Omental fat pad (tissue), 4 donors: ENCODE results near the gene ARAP2. TPM values are rescaled to one million over a fixed set of nuclear protein-coding genes. Genes with fewer than 3 reads are reported as not detected.

Experiments used
- ATAC-seq: fragments of 150-250 bp; one replicate; pipeline ENCODE4 v1.9.1; 2016; ENCODE audit warnings: mild to moderate bottlenecking, moderate library complexity; ENCODE audit not compliant: low FRiP score
- DNase-seq: peaks from one replicate; pipeline ENCODE4 v3.0.0-alpha.2; 2019; ENCODE audit warnings: low spot score
- CTCF ChIP-seq, 3 donors: fragments of 450-650 bp; IDR thresholded peaks; one replicate each; pipeline ENCODE4 v1.5.1; 2016 to 2017; ENCODE audit warnings: antibody characterized with exemption in 3 of 3, mild to moderate bottlenecking in 3 of 3, moderate library complexity in 2 of 3
- total RNA-seq, 4 donors: library from RNA; depleted of rRNA; stranded (reverse); fragments of >200 nt; gene quantifications; one replicate each; pipeline ENCODE4 v1.1.0, GENCODE V29; 2016

Gene ARAP2
- total RNA-seq, 4 donors from 2014 or later = 21.6 to 138 (median 72.3) TPM

- no peak for DNase-seq
- no peak for ATAC-seq
- TF ChIP-seq CTCF (IDR thresholded peaks at IDR 0.05) = no peak
Measured at GRCh38 chr4:36208893-36209473, 35.3 kb downstream of the ARAP2 start.

GRCh38 chr4:36207831-36208520 lies 36.3 kb downstream of the ARAP2 start:
- DNase-seq (no peak), ATAC-seq (no peak)
- TF ChIP-seq CTCF (IDR thresholded peaks at IDR 0.05) = no peak

GRCh38 chr4:36207367-36207766 lies 36.9 kb downstream of the ARAP2 start:
- no peak for DNase-seq
- no peak for ATAC-seq
- no peak for TF ChIP-seq CTCF (IDR thresholded peaks at IDR 0.05)

- ATAC-seq (no peak), DNase-seq (no peak)
- TF ChIP-seq CTCF (IDR thresholded peaks at IDR 0.05) = no peak
Measured at GRCh38 chr4:36206603-36207311, 37.6 kb downstream of the ARAP2 start.

- no peak for ATAC-seq
- no peak for DNase-seq
Measured at GRCh38 chr4:36206012-36206411, 38.3 kb downstream of the ARAP2 start.

GRCh38 chr4:36198861-36199260 lies 45.5 kb downstream of the ARAP2 start:
- TF ChIP-seq CTCF (IDR thresholded peaks at IDR 0.05) = no peak
- no peak for ATAC-seq
- DNase-seq = no peak

More at GRCh38 chr4:36206012-36206411, 38.3 kb downstream of the ARAP2 start:
- no peak for TF ChIP-seq CTCF (IDR thresholded peaks at IDR 0.05)
